ENCODE data around the gene CDPF1.

Gene CDPF1

GRCh38 chr22:46237453-46238124, 12.5 kb downstream of the CDPF1 start:
- H3K27ac ChIP-seq (ENCODE audit: low read length) = peak overlapping the region; percentile 22
- H3K4me1 ChIP-seq (ENCODE audit: control insufficient read depth in 1 of 2, insufficient read depth in 2 of 2, low read length in 2 of 2) = peaks cover 0 to 3% of the 10 kb centered on the region in 2 donors
- H3K27me3 ChIP-seq (ENCODE audit: low read depth, low read length) = no peaks in the 10 kb centered on the region
- no peak overlapping the region for H3K4me3 ChIP-seq (ENCODE audit: low read depth in 1 of 2, low read length in 2 of 2)
- peaks cover 5 to 14% of the 10 kb centered on the region in 2 donors for H3K36me3 ChIP-seq (ENCODE audit: control insufficient read depth in 1 of 2, insufficient read depth in 2 of 2, low read length in 2 of 2)
- no peaks in the 10 kb centered on the region for H3K9me3 ChIP-seq (ENCODE audit: control insufficient read depth in 1 of 2, low read length in 2 of 2)

- Histone ChIP-seq H3K9me3 (ENCODE audit: control insufficient read depth in 1 of 2, low read length in 2 of 2) (no peaks in the 10 kb centered on the region), H3K4me3 (ENCODE audit: low read depth in 1 of 2, low read length in 2 of 2) (no peak overlapping the region), H3K4me1 (ENCODE audit: control insufficient read depth in 1 of 2, insufficient read depth in 2 of 2, low read length in 2 of 2) (peaks cover 0 to 3% of the 10 kb centered on the region in 2 donors), H3K36me3 (ENCODE audit: control insufficient read depth in 1 of 2, insufficient read depth in 2 of 2, low read length in 2 of 2) (peaks cover 5 to 22% of the 10 kb centered on the region in 2 donors), H3K27ac (ENCODE audit: low read length) (no peak overlapping the region), H3K27me3 (ENCODE audit: low read depth, low read length) (no peaks in the 10 kb centered on the region)
Measured at GRCh38 chr22:46234969-46235368, 15.1 kb downstream of the CDPF1 start.

- H3K4me1 ChIP-seq (ENCODE audit: control insufficient read depth in 1 of 2, insufficient read depth in 2 of 2, low read length in 2 of 2) = no peaks in the 10 kb centered on the region
- no peak overlapping the region for H3K27ac ChIP-seq (ENCODE audit: low read length)
- no peak overlapping the region for H3K4me3 ChIP-seq (ENCODE audit: low read depth in 1 of 2, low read length in 2 of 2)
- no peaks in the 10 kb centered on the region for H3K27me3 ChIP-seq (ENCODE audit: low read depth, low read length)
- no peaks in the 10 kb centered on the region for H3K9me3 ChIP-seq (ENCODE audit: control insufficient read depth in 1 of 2, low read length in 2 of 2)
- peaks cover 5 to 22% of the 10 kb centered on the region in 2 donors for H3K36me3 ChIP-seq (ENCODE audit: control insufficient read depth in 1 of 2, insufficient read depth in 2 of 2, low read length in 2 of 2)
Measured at GRCh38 chr22:46233231-46233630, 16.9 kb downstream of the CDPF1 start.

DNA sequence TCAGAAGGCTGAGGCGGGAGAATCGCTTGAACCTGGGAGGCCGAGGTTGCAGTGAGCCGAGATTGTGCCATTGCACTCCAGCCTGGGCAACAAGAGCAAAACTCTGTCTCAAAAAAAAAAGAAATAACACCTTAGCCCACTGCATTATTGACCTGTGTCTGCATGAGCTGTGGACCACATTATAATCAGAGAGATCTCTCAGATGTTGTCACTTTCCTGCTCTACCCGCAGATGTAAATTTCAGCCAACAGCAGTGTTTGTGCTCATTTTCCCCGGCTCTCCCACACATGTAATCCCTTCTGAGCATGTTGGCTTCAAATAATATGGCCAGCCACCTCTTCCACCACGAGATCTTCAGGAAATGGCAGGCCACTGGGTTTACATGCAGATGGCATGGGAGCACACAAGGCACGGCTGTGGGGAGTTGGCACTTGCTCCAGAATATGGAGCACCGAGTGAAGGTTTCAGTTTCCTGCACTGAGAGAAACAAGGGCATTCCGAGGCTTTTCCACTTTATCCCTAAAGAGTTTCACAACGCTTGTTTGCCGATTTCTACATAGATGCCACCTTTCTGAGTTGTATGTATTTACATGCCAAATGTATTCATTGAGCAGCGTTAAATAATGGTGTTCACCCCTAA, 19.7 kb downstream of the CDPF1 start:
- Histone ChIP-seq H3K4me1 (ENCODE audit: control insufficient read depth in 1 of 2, insufficient read depth in 2 of 2, low read length in 2 of 2) (no peaks in the 10 kb centered on the region), H3K9me3 (ENCODE audit: control insufficient read depth in 1 of 2, low read length in 2 of 2) (no peaks in the 10 kb centered on the region), H3K4me3 (ENCODE audit: low read depth in 1 of 2, low read length in 2 of 2) (no peak overlapping the region), H3K27me3 (ENCODE audit: low read depth, low read length) (no peaks in the 10 kb centered on the region), H3K27ac (ENCODE audit: low read length) (no peak overlapping the region), H3K36me3 (ENCODE audit: control insufficient read depth in 1 of 2, insufficient read depth in 2 of 2, low read length in 2 of 2) (peaks cover 2 to 14% of the 10 kb centered on the region in 2 donors)

- Histone ChIP-seq H3K9me3 (ENCODE audit: control insufficient read depth in 1 of 2, low read length in 2 of 2) (no peaks in the 10 kb centered on the region), H3K36me3 (ENCODE audit: control insufficient read depth in 1 of 2, insufficient read depth in 2 of 2, low read length in 2 of 2) (peaks cover 0 to 8% of the 10 kb centered on the region in 2 donors), H3K4me3 (ENCODE audit: low read depth in 1 of 2, low read length in 2 of 2) (no peak overlapping the region), H3K27me3 (ENCODE audit: low read depth, low read length) (no peaks in the 10 kb centered on the region), H3K27ac (ENCODE audit: low read length) (no peak overlapping the region), H3K4me1 (ENCODE audit: control insufficient read depth in 1 of 2, insufficient read depth in 2 of 2, low read length in 2 of 2) (no peaks in the 10 kb centered on the region)
Measured at GRCh38 chr22:46229701-46230100, 20.4 kb downstream of the CDPF1 start.

- Histone ChIP-seq H3K27ac (ENCODE audit: low read length) (no peak overlapping the region), H3K4me1 (ENCODE audit: control insufficient read depth in 1 of 2, insufficient read depth in 2 of 2, low read length in 2 of 2) (no peaks in the 10 kb centered on the region), H3K9me3 (ENCODE audit: control insufficient read depth in 1 of 2, low read length in 2 of 2) (no peaks in the 10 kb centered on the region), H3K36me3 (ENCODE audit: control insufficient read depth in 1 of 2, insufficient read depth in 2 of 2, low read length in 2 of 2) (peaks cover 5 to 6% of the 10 kb centered on the region in 2 donors), H3K4me3 (ENCODE audit: low read depth in 1 of 2, low read length in 2 of 2) (no peak overlapping the region), H3K27me3 (ENCODE audit: low read depth, low read length) (no peaks in the 10 kb centered on the region)
Measured at GRCh38 chr22:46226577-46226976, 23.5 kb downstream of the CDPF1 start.

GRCh38 chr22:46225631-46226030, 24.5 kb downstream of the CDPF1 start:
- H3K36me3 ChIP-seq (ENCODE audit: control insufficient read depth in 1 of 2, insufficient read depth in 2 of 2, low read length in 2 of 2) = peaks cover 9 to 12% of the 10 kb centered on the region in 2 donors
- H3K9me3 ChIP-seq (ENCODE audit: control insufficient read depth in 1 of 2, low read length in 2 of 2) = no peaks in the 10 kb centered on the region
- H3K4me1 ChIP-seq (ENCODE audit: control insufficient read depth in 1 of 2, insufficient read depth in 2 of 2, low read length in 2 of 2) = no peaks in the 10 kb centered on the region
- no peaks in the 10 kb centered on the region for H3K27me3 ChIP-seq (ENCODE audit: low read depth, low read length)
- no peak overlapping the region for H3K27ac ChIP-seq (ENCODE audit: low read length)
- H3K4me3 ChIP-seq (ENCODE audit: low read depth in 1 of 2, low read length in 2 of 2) = no peak overlapping the region

DNA sequence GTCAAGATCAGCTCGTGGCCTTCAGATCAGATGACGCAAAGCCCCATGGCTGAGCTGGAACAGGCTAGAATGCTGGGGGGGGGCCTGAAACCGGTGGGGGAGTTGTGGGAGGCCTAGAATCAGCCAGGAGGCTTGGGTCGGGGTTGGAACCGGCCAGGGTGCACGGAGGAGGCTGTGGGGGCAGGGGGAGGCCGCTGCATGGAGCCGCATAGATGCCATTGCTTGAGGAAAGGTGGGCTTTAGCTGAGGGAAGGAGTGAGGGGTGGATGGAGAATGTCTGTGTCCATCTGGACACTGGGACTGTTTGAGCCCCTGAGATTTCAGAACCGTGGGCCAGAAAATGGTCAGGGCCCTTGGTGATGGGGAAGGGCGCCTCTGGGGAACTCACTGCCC, 25.2 kb downstream of the CDPF1 start:
- H3K4me1 ChIP-seq (ENCODE audit: control insufficient read depth in 1 of 2, insufficient read depth in 2 of 2, low read length in 2 of 2) = no peaks in the 10 kb centered on the region
- H3K27ac ChIP-seq (ENCODE audit: low read length) = no peak overlapping the region
- no peak overlapping the region for H3K4me3 ChIP-seq (ENCODE audit: low read depth in 1 of 2, low read length in 2 of 2)
- no peaks in the 10 kb centered on the region for H3K27me3 ChIP-seq (ENCODE audit: low read depth, low read length)
- H3K36me3 ChIP-seq (ENCODE audit: control insufficient read depth in 1 of 2, insufficient read depth in 2 of 2, low read length in 2 of 2) = peaks cover 12 to 19% of the 10 kb centered on the region in 2 donors
- no peaks in the 10 kb centered on the region for H3K9me3 ChIP-seq (ENCODE audit: control insufficient read depth in 1 of 2, low read length in 2 of 2)

DNA sequence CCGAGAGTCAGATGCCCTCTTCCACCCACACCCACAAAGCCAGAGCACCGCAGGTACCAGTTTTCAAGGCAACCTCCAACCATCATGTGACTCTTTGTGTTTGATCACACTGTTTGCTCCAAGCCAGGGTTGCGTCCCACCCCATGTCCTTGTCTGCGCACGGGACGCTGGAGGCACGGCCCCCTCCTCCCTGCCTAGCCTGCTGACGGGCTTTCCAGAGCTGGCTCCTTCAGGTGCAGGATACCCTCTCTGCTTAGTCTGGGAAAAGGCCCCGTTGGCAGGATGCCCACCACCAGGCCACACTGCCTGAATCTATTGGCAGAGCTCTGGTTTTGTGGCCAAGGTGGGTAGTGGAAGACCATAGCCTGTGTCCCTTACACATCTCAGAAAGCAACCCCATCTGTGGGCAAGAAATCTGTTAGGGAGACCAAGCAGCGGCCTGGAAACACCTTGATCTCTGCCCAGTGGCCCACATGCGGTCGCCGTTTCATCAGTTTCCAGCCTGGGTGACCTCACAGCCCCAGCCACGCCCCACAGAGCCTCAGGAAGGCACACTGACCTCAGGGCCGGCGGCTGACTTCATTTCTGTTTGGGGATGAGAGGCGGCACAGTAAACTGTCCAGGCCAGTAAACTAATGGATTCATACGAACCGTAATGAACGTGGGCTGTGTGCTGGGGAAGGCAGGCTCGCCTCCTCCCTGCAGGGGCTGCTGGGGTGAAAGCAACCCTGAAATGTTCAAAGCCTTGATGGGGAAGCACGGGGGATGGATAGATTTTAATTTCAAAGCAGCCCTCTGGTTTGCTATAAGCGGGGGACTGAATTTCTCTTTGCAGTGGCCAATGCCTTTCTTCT, 25.8 kb downstream of the CDPF1 start:
- Histone ChIP-seq H3K36me3 (ENCODE audit: control insufficient read depth in 1 of 2, insufficient read depth in 2 of 2, low read length in 2 of 2) (peaks cover 18 to 25% of the 10 kb centered on the region in 2 donors), H3K27ac (ENCODE audit: low read length) (no peak overlapping the region), H3K9me3 (ENCODE audit: control insufficient read depth in 1 of 2, low read length in 2 of 2) (no peaks in the 10 kb centered on the region), H3K4me1 (ENCODE audit: control insufficient read depth in 1 of 2, insufficient read depth in 2 of 2, low read length in 2 of 2) (no peaks in the 10 kb centered on the region), H3K4me3 (ENCODE audit: low read depth in 1 of 2, low read length in 2 of 2) (no peak overlapping the region), H3K27me3 (ENCODE audit: low read depth, low read length) (no peaks in the 10 kb centered on the region)

- no peaks in the 10 kb centered on the region for H3K4me1 ChIP-seq (ENCODE audit: control insufficient read depth in 1 of 2, insufficient read depth in 2 of 2, low read length in 2 of 2)
- H3K36me3 ChIP-seq (ENCODE audit: control insufficient read depth in 1 of 2, insufficient read depth in 2 of 2, low read length in 2 of 2) = peaks cover 30 to 44% of the 10 kb centered on the region in 2 donors
- no peaks in the 10 kb centered on the region for H3K27me3 ChIP-seq (ENCODE audit: low read depth, low read length)
- H3K9me3 ChIP-seq (ENCODE audit: control insufficient read depth in 1 of 2, low read length in 2 of 2) = no peaks in the 10 kb centered on the region
- no peak overlapping the region for H3K4me3 ChIP-seq (ENCODE audit: low read depth in 1 of 2, low read length in 2 of 2)
- H3K27ac ChIP-seq (ENCODE audit: low read length) = no peak overlapping the region
Measured at GRCh38 chr22:46220921-46221320, 29.2 kb downstream of the CDPF1 start.

- no peak overlapping the region for H3K4me3 ChIP-seq (ENCODE audit: low read depth in 1 of 2, low read length in 2 of 2)
- peaks cover 30 to 53% of the 10 kb centered on the region in 2 donors for H3K36me3 ChIP-seq (ENCODE audit: control insufficient read depth in 1 of 2, insufficient read depth in 2 of 2, low read length in 2 of 2)
- no peaks in the 10 kb centered on the region for H3K27me3 ChIP-seq (ENCODE audit: low read depth, low read length)
- H3K27ac ChIP-seq (ENCODE audit: low read length) = no peak overlapping the region
- no peaks in the 10 kb centered on the region for H3K9me3 ChIP-seq (ENCODE audit: control insufficient read depth in 1 of 2, low read length in 2 of 2)
- no peaks in the 10 kb centered on the region for H3K4me1 ChIP-seq (ENCODE audit: control insufficient read depth in 1 of 2, insufficient read depth in 2 of 2, low read length in 2 of 2)
Measured at GRCh38 chr22:46219636-46220035, 30.5 kb downstream of the CDPF1 start.

Measured in muscle layer of duodenum (tissue), 2 donors.